Measurements from ENCODE around the gene MAP3K12.

MAP3K12 gene

DNA sequence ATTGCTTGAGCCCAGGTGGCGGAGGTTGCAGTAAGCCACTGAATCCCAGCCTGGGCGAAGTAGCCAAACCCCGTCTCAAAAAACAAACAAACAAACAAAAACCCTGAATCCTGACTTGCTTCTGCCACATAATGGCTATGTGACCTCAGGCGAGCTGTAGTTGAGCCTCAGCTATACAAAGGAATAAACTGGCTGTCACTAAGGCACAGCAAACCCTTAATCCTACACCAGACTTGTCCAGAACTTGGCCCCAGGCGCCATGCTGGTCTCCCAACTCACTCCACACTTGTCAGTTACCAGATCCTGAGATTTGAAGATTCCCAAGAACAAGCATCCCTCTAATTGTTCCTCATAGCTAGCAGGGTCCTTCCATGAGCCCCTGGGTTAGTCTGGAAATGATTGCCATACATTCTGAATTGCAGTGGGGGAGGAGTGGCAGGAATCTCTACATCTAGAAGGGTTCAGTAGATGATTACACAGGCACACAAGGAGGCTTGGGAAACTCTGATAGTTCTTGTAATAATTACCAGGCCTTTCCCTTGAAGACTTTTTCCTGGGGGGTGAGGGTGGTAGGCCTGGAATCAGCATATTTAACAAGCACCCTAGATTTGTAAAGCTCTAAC lies 9.9 kb downstream of the MAP3K12 start:
- no peak for FAIRE-seq

DNA sequence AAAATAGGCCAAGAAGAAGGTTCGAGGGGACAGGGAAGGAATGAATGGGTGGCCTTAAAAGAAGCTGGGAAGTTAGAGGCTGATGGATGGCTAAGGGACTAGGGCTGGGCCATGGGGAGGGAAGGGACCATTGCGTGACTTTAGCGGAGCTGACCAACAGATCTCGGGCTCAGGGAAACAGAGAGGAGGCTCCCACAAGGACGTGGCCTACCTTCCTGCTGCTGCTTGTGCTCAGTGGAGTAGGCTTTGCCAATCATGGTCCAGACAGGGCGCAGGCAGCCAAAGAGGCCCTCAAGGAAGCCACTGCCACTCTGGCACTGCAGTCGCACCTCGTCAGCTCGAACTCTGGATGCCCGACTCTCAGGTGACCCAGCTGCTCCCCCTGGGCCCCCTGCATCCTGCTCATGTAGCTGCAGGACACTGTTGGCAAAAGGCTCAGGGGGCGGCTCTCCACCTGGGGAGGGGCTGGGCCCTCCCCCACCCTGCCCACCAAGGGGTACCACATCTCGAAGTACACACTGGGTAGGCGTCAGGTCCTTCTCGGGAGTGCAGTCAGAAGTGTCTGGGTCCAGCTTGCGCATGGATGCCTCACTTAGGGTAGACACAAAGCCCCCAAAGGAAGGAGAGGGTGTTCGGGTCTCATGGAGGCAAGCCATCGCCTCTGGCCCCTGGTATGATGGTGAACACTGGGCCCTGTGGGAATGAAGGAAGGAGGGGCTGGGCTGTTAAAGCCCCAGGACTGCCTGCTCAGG lies 12.3 kb downstream of the MAP3K12 start:
- FAIRE-seq: no peak

DNA sequence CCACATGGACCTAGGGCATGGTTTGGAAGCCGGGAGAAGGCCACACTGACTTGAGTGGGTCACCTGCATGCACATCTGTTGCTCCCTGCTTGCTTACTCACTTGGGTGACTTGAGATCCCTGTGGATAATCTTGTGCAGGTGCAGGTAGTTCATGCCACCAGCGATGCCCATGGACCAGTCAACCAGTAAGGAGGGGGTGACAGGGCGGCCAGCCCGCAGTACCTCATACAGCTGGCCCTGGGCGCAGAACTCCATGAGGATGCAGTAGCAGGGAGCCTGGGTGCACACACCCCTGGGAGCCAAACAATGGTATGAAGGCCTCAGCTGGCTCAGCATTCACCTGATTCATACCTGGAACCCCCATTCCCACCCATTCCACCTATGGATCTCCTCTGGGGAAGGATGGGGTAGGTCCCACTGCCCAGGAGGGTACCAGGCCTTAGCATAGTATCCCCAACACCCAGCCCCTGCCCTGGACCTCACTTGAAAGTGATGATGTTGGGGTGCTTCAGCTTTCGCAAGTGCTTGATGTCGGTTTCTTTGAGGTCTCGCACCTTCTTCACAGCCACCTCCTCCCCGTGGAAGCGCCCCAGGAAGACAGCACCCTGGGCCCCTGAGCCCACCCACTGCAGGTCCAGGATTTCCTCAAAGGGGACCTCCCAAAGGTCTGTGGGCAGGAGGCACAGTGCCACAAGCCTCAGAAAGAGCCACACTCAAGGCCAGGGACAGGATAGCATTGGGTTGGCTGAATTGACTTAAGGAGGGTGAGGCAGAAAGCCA lies 13.1 kb downstream of the MAP3K12 start:
- no peak for FAIRE-seq

DNA sequence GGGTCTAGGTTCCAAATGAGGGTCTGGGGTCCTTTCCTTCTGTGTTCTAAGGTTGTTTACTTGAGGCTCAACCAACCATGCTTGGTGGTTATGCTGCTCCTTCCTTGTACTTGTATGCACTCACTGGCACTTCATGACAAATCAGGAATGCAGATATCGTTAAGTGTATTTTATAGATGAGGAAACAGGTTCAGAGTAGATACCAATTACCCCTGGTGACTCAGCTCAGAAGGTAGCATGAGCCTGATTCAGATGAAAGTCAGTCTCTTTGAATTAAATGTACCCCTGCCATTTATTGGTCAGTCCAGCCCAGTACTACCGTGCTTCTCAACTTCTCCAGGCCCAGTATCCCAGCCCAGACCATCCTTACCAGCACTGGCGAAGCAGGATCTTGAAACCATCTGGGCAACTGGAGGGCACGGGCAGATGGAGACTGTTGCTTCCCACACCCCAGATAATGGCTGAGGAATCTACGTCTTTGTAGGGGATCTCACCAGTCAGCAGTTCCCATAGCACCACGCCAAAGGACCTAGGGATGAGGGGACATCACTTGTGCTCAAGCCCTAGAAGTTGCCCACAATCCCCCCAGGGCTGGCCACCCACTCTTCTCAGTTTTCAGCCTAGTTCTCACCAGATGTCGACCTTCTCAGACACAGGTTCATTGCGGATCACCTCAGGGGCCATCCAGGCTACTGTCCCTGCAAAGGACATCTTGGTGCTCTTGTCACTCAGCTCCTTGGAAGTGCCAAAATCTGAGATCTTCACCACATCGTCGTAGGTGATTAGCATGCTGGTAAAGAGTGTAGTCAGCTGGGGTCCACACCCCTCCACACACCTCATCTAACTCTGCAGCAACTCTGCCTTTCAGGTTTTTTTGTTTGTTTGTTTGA lies 14.3 kb downstream of the MAP3K12 start:
- peak; percentile 6 for FAIRE-seq

DNA sequence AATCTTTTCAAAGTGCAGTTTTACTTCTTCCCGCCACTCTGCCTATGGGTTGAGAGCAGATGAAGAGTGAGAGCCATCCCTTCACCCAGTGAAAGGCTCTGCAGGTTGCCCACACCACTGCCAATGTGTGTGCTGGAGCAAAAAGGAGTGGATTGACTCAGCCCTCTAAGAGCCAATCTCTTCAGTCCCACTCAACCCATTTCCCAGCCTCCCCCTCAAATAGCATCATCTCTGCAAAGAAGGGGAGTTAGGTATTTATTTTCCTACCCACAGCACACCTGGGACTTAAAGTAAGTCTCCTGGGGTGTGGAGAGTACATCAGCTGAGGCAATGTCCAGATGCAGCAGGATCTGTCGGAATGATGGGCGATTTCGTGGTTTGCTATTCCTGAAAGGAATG lies 15.3 kb downstream of the MAP3K12 start:
- no peak for FAIRE-seq

- no peak for FAIRE-seq
Measured at GRCh38 chr12:53483225-53483978, 15.9 kb downstream of the MAP3K12 start.

DNA sequence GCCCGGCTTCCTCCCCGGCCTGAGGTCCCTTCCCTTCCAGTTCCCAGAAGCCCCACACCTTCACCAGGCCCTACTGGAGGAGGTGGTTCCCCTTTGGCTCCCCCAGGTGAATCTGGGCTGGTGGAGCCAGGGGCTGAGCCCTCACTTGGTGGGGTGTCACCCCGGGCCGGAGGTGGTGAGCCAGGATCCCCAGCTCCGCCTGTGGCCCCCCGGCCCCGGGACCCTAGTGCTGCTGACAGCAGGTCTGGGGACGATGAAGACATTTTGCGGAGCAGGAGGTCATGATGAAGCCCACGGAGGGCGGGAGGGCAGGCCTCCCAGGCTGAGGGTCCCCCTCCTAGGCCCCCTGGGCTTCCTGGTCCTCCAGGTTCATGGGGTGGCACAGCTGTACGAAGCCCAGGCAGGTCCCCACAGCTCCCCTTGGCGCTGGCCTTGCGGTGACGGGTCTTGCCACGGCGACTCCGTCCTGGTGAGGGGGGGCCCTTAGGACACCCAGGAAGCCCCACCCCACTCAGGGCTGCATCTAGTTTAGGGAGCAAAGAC lies 16.6 kb downstream of the MAP3K12 start:
- FAIRE-seq: no peak

- FAIRE-seq: peak; percentile 50
Measured at GRCh38 chr12:53481939-53482586, 17.2 kb downstream of the MAP3K12 start.

GRCh38 chr12:53481458-53481857 lies 17.8 kb downstream of the MAP3K12 start:
- FAIRE-seq: peak; percentile 61

- no peak for FAIRE-seq
Measured at GRCh38 chr12:53480491-53481442, 18.5 kb downstream of the MAP3K12 start.

- FAIRE-seq: peak; percentile 33
Measured at GRCh38 chr12:53479331-53479730, 19.9 kb downstream of the MAP3K12 start.

GRCh38 chr12:53478865-53479264 lies 20.4 kb downstream of the MAP3K12 start:
- peak; percentile 76 for FAIRE-seq

- FAIRE-seq: peak; percentile 36
Measured at GRCh38 chr12:53476769-53477209, 22.5 kb downstream of the MAP3K12 start.

DNA sequence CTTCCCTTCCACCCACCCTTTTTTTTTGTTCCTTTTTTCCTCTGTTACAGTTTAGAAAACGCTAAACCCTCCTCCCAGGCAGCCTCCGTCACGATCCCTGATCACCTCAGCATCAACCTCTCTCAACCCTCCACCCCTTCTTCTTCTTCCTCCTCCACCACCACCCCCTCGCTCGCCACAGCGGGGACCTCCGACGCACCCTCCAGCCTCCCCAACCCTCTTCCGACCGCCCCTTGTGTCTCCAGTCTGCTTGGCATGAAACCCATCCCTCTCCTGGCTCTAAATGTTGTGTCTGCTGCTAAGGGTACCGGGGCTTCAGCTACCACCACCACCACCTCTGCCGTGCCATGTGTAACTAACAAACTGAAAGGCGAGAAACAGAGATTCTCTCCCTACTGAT lies 24.4 kb downstream of the MAP3K12 start:
- FAIRE-seq: no peak

- FAIRE-seq: no peak
Measured at GRCh38 chr12:53474077-53474476, 25.2 kb downstream of the MAP3K12 start.

DNA sequence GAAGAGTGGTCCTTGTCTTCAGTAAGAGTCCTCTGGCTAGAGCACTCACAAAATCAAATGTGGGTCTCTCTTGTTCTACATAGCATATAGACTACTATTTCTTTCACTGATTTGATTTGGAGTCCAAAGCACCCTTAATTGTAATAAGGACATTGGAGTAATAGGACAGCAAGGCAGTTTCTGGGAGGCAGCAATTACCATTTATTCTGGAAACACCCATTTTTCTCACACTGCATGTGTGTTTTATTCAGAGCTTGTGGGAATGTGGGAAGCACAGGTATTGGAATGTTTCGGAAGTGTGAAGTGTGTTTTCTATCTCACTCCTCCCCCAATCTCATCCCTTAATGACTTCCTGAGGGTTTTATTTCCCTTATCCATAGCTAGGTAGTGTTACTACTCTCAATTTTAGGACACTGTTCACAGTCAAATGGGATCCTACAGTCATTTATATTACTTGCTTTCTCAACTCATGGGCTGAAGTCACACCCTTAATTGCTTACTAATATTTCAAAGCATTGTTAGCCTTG lies 27.1 kb downstream of the MAP3K12 start:
- no peak for FAIRE-seq

DNA sequence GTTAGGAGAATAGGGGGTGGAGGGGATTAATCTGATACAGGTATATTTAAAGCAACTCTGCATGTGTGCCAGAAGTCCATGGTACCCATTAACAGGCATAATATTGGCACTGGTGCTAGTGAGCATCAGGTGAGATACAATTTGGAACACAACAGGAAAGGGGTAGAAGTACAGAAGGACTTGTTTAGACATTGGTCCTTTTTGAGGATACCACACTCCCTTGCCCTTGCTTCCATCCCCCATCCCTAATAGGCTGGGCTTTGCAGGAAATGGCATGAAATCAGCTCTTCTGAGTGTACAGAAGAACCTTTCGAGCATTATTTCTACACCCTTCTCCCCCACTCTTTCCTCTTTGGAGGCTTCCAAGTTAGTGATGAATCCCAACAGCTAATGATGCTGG lies 31.0 kb downstream of the MAP3K12 start:
- no peak for FAIRE-seq

GRCh38 chr12:53467880-53468279 lies 31.4 kb downstream of the MAP3K12 start:
- no peak for FAIRE-seq

DNA sequence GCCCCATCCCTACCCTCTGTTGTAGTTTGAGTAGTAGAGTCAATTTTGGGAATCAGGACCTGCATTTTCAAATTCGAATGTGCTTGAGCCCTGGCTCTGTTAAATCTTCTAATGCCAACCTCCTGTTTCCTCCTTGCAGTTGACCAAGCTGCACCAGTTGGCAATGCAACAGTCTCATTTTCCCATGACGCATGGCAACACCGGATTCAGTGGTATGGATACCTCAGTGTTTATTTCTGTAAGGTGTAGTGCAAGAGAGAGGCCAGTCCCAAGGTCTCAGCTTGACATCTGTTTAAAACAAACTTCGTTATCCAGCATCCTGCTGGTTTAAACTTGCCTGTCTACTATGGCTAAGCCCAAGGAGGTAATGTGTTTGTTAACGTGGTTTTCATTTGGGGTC lies 32.2 kb downstream of the MAP3K12 start:
- no peak for FAIRE-seq

DNA sequence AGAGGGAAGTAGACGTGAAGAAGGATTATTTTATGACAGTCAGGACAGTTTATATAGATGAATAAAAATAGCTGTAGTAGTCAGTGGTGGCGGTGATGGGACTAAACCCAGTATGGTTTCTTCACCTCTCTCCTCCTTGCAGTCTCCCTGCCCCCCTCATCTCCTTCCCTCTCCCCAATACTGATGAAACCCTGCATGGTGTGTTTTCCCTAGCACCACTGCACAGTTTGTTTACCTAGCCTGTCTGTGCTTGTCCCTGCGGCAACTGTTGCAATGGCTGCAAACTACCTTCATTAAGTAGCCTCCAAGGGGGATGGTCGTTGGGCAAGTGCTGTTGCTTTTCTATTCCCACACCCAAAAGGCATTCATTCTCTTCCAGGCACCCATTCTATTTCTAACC lies 32.6 kb downstream of the MAP3K12 start:
- no peak for FAIRE-seq

Data from G401.6 (cell line).